Skin of body (tissue), 2 donors: ENCODE results near the gene SEMA3A. TPM values are rescaled to one million over a fixed set of nuclear protein-coding genes. Genes with fewer than 3 reads are reported as not detected.
"Not testable (repeated sequence)": the region's sequence is repeated elsewhere in the genome, so short reads cannot be mapped to it uniquely, and the experiment has no call there.

Experiments used
- DNase-seq: peaks from one replicate; lab custom pipeline; 2025; lab: John Stamatoyannopoulos, UW
- total RNA-seq: library from RNA; depleted of rRNA; stranded (reverse); fragments of >200 nt; gene quantifications from one replicate; pipeline ENCODE4 v1.2.3, GENCODE V29; 2014

The SEMA3A gene
- total RNA-seq, 1 donor from 2014 or later, result 26.9 TPM

DNA sequence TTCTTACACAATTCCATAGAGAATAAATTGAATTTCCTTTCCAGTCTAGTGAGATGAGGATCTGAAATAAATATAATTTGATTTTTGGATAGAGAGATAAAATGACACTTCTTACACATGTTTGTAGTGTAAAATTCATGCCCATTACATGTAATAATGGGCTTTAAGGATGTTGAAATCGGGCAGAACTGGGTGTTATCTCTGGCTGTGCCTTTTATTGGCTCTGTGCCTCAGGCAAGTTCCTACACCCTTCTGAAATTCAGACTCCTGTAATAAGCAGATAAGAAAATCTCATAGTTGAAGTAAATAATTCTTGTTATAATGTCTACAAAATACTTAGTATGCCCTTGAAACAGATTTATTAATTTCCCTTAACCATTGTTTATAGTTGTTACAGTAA, 125.6 kb downstream of the SEMA3A start:
- DNase-seq, result no peak

DNA sequence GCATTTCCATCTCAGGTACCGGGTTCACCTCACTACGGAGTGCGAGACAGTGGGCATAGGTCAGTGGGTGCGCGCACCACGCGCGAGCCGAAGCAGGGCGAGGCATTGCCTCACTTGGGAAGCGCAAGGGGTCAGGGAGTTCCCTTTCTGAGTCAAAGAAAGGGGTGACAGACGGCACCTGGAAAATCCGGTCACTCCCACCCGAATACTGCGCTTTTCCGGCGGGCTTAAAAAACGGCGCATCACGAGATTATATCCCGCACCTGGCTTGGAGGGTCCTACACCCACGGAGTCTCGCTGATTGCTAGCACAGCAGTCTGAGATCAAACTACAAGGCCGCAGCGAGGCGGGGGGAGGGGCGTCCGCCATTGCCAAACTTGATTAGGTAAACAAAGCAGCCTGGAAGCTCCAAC, 132.1 kb downstream of the SEMA3A start:
- DNase-seq, result not testable (repeated sequence)

DNA sequence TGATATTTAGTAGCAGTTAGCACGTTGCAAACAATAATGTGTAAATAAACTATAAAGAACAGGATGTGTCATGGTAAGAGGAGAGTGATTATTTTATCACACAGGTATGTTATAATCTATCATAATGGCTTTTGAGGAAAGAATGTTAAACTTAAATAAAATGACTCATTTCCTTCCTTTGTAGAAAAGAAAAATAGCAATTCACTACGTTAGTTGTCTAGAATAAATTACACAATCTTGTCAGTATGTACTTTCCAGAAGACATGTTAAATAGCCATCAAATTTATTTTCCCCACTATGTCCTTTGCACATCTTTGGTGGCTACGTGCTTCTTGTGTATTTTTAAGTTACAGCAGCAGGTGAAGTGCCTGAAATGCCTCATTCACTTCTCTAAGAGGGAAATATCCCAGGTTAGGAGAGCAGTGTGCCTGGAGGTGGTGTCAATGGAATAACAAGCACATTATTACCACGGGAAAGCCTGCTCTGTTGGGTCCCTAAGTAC, 133.8 kb downstream of the SEMA3A start:
- DNase-seq, result no peak

DNA sequence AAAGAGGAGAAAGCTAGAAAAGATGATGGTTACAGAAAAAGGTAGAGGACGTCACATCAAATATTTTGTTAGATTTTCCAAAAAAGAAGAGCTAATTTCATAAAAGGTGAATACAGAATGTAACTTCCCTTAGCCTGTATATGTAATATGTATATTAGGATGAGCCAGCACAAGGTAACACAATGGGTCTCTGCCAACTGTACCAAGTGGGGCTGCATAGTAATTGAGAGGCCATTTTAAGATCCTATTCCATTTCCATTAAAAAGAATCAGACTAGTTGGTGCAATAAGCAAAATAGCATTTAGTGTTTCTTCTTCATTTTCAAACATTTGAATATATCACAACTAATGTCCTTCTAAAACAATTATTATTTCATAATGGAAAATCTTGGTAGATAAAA, 134.6 kb downstream of the SEMA3A start:
- no peak for DNase-seq

DNA sequence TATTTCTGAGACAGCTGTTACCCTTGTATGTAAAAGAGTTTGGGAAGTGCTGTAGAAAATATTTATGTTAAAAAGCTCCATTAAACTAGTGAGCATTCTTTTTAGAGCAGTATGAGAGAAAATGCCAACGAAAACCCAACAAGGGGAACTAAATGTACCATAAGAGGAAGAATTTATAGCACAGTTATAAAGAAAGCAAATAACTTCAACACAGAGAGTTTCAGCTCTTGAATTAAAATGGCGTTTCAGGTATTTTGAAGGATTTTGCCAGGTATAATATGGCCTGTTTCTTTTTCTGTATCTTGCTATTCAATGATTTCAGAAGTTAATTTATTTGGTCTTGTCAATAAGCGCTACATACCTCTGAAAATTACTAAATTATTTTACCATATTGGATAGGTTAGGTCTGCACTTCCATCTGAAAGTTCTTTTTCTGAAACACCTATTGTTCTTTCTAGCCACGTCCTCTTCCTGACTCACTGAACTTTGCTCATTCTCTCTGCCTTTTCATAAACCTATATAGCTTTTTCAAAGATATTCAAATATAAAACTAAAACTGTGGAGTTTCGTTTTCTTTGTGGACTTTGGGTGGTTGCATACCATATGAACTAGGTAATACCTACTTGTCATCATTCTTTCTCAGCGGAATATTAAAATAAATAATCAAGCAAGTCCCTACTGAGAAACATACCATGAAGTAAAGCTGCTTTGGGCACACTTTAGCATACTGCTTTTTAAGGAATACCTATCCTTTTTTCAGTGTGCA, 136.1 kb downstream of the SEMA3A start:
- DNase-seq, result no peak

DNA sequence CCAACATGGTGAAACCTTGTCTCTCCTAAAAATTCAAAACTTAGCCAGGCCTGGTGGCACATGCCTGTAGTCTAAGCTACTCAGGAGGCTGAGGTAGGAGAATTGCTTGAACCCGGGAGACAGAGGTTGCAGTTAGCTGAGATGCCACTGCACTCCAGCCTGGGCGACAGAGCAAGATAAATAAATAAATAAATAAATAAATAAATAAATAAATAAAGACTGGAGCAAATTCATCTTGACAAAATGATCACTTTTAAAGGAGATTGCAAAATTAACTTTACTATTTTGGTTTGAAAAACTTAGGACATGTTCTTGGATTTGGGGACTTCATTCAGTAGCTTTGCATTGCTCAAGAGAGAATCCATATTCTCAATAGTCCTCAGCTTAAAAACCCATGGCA, 137.0 kb downstream of the SEMA3A start:
- no peak for DNase-seq

DNA sequence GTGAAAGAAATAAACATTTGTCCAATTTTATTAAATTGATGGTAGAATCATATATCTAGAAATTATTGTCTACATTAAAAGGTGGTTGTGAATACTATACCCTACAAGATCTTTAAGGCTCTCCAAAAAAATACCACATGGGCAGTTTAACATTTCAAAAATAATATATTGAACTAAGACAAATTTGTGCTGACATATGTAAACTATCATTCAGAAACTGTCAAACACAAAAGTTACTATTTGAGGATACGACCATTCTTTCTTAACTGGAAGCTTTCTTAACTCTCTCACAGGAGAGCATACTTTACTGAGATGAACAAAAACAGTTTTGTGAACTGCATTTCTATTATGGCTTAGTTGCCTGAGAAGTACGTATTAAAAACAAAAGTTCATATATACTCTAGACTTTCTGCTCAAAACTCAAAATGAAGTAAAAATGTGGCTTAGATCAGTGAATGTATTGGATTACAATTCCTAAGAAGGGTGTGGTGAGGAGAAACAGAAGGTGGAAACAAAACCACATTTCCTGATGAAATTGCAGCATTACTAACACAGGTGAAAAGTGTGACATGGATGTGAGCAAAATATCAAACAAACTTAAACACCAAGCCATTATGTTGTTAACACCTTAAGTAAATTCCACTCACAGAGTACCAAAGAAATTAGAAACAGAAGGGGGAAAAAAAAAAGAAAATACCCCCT, 138.5 kb downstream of the SEMA3A start:
- DNase-seq, result peak; percentile 21

DNA sequence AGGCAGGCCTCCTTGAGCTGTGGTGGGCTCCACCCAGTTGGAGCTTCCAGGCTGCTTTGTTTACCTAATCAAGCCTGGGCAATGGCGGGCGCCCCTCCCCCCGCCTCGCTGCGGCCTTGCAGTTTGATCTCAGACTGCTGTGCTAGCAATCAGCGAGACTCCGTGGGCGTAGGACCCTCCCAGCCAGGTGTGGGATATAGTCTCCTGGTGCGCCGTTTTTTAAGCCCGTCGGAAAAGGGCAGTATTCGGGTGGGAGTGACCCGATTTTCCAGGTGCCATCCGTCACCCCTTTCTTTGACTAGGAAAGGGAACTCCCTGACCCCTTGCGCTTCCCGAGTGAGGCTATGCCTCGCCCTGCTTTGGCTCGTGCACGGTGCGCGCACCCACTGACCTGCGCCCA, 139.4 kb downstream of the SEMA3A start:
- not testable (repeated sequence) for DNase-seq

DNA sequence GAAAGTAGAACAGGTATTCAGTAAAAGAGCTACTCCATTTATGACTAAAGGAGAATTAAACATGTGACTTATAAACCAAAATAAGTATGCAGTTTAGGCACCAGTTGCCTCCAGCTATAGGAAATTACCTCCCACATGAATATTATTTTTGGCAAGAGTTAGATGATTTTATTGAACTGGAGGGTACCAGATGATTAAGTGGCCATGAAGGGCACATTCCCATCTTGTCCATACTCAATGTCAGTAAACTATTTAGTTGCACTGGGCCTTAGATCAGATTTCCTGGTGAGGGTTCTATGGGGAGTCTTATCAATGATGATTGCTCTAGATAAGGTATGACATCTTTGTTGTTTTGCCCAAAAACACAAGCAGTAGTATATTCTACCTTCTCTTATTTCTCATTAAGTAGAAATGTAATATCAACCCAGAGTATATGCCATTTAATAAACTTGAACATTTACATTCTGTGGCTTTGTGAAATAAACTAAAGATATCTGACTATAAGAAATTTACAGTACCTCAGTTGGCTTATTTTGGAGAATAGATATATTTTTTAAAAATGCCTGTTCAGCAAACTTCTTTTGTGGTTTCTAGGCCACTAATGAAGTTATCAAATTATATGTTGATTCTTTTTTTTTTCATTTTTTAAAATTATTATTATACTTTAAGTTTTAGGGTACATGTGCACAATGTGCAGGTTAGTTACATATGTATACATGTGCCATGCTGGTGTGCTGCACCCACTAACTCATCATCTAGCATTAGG, 145.3 kb downstream of the SEMA3A start:
- no peak for DNase-seq

DNA sequence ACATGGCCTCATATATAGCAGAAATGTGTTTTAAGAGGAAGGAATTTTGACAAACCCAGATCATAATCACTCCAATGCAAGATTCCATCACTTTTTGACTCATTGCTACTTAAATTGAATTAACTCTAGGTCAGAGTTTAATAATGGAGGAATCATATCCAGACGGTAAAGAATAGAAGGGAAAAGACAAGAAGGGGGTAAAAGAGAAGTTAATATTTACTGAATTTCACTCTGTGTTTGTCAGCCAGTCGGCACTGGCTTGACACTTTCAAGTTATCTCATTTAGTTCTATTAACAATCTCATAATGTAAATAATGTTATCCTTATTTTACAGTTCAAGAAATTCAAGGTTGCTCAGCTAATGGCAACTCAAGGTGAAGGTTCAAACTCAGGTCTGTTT, 147.5 kb downstream of the SEMA3A start:
- no peak for DNase-seq

DNA sequence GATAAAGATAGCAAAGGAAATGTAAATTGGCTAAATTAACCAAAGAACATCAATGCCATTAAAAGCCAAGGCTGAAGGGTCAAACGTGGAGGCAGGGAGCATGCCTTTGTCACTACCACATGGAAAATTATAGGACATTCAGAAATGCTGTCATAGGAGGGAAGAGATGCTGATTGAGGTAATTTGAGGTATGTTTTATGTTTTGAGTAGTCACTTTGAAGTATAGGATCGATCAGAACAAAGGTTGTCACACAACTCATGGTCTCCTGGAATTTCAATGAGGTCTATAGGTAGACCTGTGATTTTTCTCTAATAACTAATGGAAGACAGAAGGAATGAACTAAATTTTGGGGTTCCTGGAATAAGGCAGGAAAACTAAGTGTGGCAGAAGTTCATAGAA, 149.8 kb downstream of the SEMA3A start:
- no peak for DNase-seq

DNA sequence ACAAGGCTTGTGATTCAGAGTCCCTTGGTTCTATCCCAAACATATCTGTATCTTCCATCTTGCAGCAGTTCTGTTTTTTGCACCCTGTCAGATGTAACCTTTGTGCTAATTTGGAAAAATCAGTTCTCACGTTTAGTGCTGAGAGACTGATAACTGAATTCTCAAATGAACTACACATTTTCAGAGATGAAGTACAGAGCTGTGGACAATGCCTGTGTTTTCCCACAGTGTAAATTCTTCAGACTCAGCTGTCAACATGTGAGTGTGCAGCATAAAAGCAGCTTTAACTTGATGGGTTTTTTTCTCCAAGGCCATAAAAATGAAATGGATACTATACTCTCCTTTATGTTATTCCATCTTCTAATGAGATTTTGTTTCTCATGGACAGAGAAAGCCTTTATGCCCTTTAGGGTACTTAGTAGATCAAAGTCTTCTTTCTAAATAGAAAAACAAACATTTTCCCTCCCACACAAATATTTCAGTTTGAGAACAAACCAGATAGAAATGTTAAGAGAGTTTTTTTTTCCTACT, 150.9 kb downstream of the SEMA3A start:
- no peak for DNase-seq

DNA sequence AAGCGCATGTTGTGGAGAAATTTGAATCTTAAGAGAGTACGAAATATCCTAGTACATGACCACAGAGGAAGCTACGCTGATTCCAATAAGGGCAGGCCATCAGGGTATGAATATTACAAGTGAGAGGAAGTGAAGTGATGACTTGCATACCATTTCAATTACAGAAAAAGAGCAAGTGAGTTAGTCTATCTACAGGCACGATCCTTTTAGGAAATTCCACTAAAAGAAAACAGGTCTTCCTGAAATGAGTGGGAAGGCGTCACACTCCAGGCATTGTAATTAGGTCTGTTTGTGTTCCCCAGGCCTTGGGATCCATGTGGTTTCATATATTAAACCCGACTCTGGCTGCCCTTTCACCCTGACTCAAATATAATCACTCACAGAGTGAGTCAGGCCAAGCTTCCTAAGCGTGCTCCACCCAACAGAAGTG, 152.5 kb downstream of the SEMA3A start:
- no peak for DNase-seq

DNA sequence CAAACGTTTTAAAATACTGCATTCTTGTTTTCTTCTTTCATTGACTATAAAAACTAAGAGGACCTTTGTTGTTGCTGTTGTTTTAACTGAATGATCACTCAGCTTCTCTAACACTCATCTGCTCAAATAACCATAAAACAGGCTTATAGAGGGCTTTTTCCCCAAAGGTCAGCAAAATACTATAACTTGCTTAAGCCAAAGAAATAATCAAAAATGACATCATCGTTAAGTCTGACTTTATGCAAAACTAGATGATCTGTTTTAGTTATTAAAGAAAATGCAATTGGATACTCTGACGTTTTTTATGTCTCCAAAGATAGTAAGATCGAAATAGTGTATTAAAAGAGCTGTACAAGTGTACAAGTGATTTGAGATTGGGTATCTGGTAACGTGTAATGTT, 152.9 kb downstream of the SEMA3A start:
- DNase-seq, result no peak

DNA sequence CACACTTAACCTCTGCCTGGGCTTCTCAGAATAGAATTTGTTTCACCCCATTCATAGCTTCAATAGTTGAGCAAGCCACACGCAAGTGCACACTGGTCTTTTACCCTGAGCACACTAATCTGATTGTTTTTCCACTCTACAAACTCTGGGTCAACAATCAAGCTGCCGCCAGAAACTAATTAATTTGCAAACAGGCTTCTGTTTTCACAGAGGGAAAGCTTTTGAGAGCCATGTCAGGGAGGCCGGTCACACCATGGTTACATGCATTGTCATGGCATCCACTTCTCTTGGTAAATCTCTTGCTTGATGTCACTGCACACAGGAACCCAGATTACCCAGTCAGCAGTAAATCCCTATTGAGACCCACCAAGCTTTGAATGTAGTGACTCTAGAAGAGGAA, 154.2 kb downstream of the SEMA3A start:
- DNase-seq, result no peak

DNA sequence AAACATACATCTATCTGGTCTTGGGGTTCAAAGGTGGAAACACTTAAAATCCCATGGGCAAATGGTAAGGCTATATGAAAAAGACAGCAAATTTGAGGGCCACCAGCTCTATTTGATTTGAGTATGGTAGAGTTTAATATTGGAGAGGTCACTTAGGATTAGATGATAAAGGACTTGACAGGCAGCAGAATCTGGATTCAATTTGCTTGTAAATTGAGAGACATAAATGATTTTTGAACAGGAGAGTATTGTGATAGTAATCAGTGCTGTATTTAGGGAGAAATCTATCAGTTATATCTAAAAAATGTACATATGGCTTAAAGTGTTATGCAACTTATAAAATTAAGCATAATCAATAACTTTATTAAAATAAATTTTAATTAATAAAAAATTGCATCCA, 155.2 kb downstream of the SEMA3A start:
- no peak for DNase-seq

DNA sequence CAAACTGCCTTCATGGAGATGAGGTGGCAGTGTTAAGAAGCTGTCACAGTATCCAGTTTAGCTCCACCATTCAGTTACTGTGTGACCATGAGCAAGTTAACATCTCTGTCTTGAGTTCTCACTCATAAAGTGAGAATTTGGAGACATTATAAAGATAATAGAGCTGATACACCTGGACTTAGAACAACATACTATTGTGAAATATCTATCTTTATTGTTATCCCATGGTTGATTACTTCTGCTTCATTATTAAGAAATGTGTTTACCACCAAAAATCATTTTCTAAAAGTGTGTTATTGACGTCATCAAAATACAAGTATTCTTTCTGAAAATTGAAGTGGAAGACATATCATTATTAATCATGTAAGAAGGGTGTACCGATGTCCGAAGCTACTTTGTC, 166.9 kb downstream of the SEMA3A start:
- no peak for DNase-seq

DNA sequence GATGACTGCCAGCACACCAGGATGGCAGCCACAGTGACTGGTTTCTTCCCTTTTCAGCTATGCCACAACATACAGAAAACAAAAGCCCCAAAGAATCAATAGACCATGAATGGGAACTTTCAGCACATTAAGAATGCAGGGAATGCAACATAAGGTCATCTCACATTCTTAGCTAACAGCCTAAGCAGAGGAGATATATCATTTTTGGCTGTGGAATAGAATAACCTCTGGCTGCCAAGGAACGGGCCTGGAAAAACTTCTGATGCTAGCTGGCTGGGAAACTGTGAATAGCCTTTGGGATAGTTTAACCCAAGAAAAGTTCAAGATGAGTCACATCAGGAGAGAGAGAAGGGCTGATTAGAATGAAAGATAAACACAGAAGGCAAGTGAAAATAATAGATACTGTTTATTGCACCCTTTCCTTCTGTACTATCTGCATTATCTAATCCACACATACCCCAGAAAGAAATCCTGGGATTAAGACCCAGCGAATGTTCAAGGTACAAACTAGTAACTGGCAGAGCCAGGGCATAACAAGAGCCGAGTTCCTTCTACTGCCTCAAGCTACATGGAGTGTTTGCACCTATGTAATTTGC, 169.2 kb downstream of the SEMA3A start:
- DNase-seq, result peak; percentile 89

DNA sequence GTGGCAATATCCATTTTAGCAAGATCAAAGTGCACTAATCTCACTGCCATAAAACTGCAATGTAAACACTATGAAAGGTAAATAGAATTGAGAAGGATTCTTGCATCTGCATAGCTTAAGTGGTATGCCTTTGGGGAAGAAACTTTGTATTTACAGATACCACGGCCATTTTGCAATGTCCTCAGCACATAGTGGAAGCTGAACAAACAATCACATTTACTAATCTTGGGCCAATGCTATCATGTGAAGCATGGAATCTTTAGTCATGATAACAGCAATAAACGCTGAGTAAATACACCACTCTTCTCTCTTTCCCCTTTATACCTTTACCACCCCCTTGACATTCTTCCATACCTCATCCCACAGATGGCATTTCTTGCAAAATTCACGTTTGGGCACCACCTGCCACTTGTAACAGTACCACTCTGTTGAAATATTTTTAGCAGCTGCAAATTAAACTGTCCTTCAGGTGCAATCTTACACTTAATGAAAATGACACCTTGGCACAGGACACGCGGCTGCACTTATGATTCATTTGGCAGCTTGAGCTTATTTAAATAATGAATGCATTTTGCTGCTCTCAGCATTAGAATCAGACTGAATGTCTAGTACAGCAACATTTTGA, 171.8 kb downstream of the SEMA3A start:
- DNase-seq, result no peak

DNA sequence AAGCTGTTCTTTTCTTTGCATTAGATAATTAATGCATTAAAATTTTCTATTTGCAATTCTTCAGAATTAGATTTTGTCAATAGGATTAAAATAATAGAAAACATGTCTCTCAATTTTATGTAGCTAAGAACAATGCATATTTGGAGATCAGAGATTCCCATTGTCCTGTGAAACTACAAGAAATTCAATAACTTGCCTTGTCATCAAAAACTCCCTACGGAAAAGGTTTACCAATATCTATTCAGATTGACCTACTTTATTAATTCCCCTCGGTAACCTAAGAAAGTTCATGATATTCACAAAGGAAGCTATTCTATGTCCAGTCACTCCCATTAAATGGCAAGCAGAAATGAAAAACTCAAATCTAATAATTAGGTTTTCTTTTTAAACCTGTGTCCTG, 172.6 kb downstream of the SEMA3A start:
- no peak for DNase-seq
